ENCODE data around the gene ERBB4.
A peak's percentile ranks its signal among the peaks of the same experiment; 100 is the strongest.

The ERBB4 gene

DNA sequence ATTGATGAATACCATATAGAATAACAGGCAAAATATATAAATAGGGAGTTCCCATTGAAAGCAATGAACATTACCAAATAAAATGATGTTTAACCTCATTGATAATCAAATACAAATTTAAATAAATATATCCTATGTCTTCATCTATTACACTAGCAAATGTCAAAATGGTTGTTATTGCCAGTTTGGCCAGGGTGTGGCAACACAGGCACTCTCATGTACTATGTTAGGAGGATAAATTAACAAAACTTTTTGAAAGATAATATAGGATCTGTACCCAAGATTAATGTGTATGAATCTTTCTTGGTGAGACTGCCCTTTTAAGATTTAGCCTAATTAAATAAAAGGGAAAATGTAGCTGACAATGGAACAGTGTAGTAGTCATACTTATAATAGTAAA lies 659.3 kb downstream of the ERBB4 start:
- no peaks in the 10 kb centered on the region for H3K27me3 ChIP-seq (ENCODE audit: insufficient read depth, low read depth, severe bottlenecking)
- H3K36me3 ChIP-seq: no peaks in the 10 kb centered on the region
- H3K4me3 ChIP-seq (ENCODE audit: low read depth, low read length): no peak overlapping the region
- H3K9me3 ChIP-seq (ENCODE audit: severe bottlenecking): no peaks in the 10 kb centered on the region
- DNase-seq: no peak
- H3K27ac ChIP-seq: no peak overlapping the region
- TF ChIP-seq, protein P1, sequence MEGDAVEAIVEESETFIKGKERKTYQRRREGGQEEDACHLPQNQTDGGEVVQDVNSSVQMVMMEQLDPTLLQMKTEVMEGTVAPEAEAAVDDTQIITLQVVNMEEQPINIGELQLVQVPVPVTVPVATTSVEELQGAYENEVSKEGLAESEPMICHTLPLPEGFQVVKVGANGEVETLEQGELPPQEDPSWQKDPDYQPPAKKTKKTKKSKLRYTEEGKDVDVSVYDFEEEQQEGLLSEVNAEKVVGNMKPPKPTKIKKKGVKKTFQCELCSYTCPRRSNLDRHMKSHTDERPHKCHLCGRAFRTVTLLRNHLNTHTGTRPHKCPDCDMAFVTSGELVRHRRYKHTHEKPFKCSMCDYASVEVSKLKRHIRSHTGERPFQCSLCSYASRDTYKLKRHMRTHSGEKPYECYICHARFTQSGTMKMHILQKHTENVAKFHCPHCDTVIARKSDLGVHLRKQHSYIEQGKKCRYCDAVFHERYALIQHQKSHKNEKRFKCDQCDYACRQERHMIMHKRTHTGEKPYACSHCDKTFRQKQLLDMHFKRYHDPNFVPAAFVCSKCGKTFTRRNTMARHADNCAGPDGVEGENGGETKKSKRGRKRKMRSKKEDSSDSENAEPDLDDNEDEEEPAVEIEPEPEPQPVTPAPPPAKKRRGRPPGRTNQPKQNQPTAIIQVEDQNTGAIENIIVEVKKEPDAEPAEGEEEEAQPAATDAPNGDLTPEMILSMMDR (IDR thresholded peaks at IDR 0.05; ENCODE audit: low read depth, low read length): no peak

DNA sequence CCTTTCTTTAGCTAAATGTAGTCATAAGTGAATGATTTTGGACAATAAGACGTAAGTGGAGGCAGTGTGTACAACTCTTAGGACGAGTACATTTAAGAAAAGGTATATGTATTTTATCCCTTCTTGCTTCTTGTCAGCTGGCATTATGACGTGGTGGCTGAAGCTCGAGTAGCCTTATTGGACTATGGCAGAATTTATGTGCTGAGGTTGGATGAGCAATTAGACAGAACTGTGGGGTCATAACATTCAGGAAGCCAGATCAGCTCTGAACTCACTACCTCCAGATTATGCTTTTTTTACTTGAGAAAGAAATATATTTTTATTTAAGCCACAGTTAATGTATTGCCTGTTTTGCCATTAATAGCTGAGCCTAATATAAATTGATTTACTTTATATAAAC lies 661.5 kb downstream of the ERBB4 start:
- H3K27me3 ChIP-seq (ENCODE audit: insufficient read depth, low read depth, severe bottlenecking): no peaks in the 10 kb centered on the region
- no peaks in the 10 kb centered on the region for H3K9me3 ChIP-seq (ENCODE audit: severe bottlenecking)
- H3K27ac ChIP-seq: no peak overlapping the region
- H3K4me3 ChIP-seq (ENCODE audit: low read depth, low read length): no peak overlapping the region
- TF ChIP-seq, protein P1 (IDR thresholded peaks at IDR 0.05; ENCODE audit: low read depth, low read length): no peak
- no peaks in the 10 kb centered on the region for H3K36me3 ChIP-seq
- no peak for DNase-seq

DNA sequence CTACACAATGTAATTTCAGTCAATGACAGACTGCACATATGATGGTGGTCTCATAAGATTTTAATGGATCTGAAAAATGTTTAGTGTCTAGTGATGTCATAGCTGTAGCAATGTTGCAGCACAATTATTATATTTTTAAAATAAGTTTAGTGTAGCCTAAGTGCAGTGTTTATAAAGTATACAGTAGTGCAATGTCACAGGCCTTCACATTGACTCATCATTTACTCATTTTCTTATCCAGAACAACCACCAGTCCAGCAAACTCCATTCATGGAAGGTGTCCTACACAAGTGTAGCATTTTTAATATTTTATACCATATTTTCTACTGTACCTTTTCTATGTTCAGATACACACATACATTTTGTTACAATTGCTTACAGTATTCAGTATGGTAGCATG lies 663.1 kb downstream of the ERBB4 start:
- H3K27me3 ChIP-seq (ENCODE audit: insufficient read depth, low read depth, severe bottlenecking): no peaks in the 10 kb centered on the region
- H3K4me3 ChIP-seq (ENCODE audit: low read depth, low read length): no peak overlapping the region
- no peaks in the 10 kb centered on the region for H3K9me3 ChIP-seq (ENCODE audit: severe bottlenecking)
- DNase-seq: no peak
- no peak overlapping the region for H3K27ac ChIP-seq
- H3K36me3 ChIP-seq: no peaks in the 10 kb centered on the region
- TF ChIP-seq, protein P1 (IDR thresholded peaks at IDR 0.05; ENCODE audit: low read depth, low read length): no peak

DNA sequence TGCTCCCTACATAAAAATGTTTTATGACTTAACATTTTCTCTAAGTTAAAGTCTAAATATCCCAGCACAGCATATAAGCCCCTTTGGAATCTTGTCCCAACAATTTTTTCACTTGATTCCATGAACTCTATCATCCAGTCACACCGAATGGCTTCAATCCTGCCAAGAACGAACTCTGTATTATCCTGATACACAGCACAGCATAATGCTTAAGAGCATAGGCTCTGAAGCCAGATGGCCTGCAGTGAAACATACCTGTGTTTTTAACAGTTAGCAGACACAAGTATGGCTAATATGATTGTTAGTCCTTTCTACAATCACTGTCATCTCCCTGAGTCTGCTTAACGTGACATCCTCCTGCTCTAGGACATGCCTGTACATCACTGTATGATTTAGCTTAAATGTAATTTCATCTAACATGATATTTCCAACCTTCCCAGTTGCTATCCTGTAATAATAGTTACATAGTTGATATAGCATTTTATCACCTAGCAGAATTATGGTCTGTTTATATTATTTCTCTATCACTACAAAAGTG lies 669.5 kb downstream of the ERBB4 start:
- Histone ChIP-seq H3K27ac (no peak overlapping the region), H3K9me3 (ENCODE audit: severe bottlenecking) (no peaks in the 10 kb centered on the region), H3K36me3 (no peaks in the 10 kb centered on the region), H3K27me3 (ENCODE audit: insufficient read depth, low read depth, severe bottlenecking) (no peaks in the 10 kb centered on the region), H3K4me3 (ENCODE audit: low read depth, low read length) (no peak overlapping the region)
- DNase-seq: peak; percentile 9
- TF ChIP-seq, protein P1 (IDR thresholded peaks at IDR 0.05; ENCODE audit: low read depth, low read length): no peak

DNA sequence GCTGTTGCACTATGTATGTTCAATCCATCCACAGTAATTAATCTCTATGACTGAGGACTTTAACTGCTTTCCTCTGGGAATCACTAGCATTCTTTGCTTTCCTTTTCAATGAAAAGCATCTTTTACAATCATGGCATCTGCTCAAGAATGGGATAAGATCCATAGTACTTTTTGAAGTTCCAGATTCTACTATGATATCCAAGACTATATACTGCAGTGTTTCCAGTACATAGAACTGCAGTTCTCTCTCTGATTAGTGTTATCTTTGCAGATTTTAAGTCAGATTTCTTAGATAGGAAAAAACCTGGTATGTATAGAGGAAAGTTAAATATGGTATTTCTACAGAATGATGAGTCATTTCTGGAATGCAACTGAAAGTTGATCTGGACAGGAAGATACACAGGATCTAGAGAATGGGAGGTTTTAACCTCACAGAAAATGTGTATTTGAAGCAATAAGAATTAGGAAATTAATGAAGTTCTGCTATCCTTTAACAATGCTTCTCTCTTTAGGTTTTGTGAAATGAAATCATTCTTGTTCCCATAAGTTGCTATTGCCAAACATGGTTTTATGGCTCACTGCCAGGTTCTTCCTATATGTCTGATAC lies 670.7 kb downstream of the ERBB4 start:
- TF ChIP-seq, protein P1 (IDR thresholded peaks at IDR 0.05; ENCODE audit: low read depth, low read length): no peak
- no peak for DNase-seq
- H3K27me3 ChIP-seq (ENCODE audit: insufficient read depth, low read depth, severe bottlenecking): no peaks in the 10 kb centered on the region
- H3K36me3 ChIP-seq: no peaks in the 10 kb centered on the region
- H3K9me3 ChIP-seq (ENCODE audit: severe bottlenecking): no peaks in the 10 kb centered on the region
- H3K4me3 ChIP-seq (ENCODE audit: low read depth, low read length): no peak overlapping the region
- no peak overlapping the region for H3K27ac ChIP-seq

DNA sequence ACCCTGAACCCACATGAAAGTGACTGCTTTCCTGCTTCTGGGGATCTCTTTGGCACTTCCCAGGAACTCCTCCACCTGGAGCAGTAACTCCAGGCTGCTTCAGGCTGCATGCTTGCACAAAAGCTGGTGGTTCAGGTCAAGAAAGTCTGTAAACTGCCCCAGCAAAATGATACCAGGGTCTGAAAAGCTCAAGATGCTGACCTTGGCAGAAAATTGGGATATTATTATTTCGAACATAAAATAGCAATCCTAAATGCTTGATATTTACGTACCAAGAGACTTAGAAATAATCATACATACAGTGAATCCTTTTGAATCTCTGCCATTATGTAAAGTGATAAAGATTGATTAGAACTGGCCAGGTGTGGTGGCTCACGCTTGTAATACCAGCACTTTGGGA lies 674.3 kb downstream of the ERBB4 start:
- Histone ChIP-seq H3K4me3 (ENCODE audit: low read depth, low read length) (no peak overlapping the region), H3K27me3 (ENCODE audit: insufficient read depth, low read depth, severe bottlenecking) (no peaks in the 10 kb centered on the region), H3K27ac (no peak overlapping the region), H3K36me3 (no peaks in the 10 kb centered on the region), H3K9me3 (ENCODE audit: severe bottlenecking) (no peaks in the 10 kb centered on the region)
- TF ChIP-seq, protein P1 (IDR thresholded peaks at IDR 0.05; ENCODE audit: low read depth, low read length): no peak
- DNase-seq: no peak
